B cell (primary cell): Measurements from ENCODE around the gene NEU2. TPM values are rescaled to one million over a fixed set of nuclear protein-coding genes. Genes with fewer than 3 reads are reported as not detected.

Source experiments
- ATAC-seq: fragments of 200-7000 bp; cut with Tn5 transposase; one replicate; pipeline ENCODE4 v1.10.0; 2021; ENCODE audit warnings: low read depth, mild to moderate bottlenecking, moderate number of reproducible peaks, moderate library complexity
- CTCF ChIA-PET: fragments of 350-600 bp; sonication (Branson Sonifier 250); formaldehyde crosslinking; loops from one replicate; lab custom pipeline; 2021; ENCODE audit warnings: antibody characterized with exemption, inconsistent platforms; lab: Charles Lee
- POLR2A ChIA-PET: fragments of 350-600 bp; sonication (Branson Sonifier 250); formaldehyde crosslinking; loops from one replicate; lab custom pipeline; 2021; ENCODE audit warnings: antibody characterized with exemption; lab: Charles Lee
- DNase-seq: peaks from one replicate; pipeline ENCODE4 v3.0.0; 2013
- H2AFZ ChIP-seq: 2 replicates; pipeline ENCODE4 v1.6.1; 2012; ENCODE audit warnings: mild to moderate bottlenecking, low read depth, low read length; ENCODE audit not compliant: insufficient read depth, poor library complexity, severe bottlenecking
- H3K27ac ChIP-seq, 2 donors: 1 replicate in 1 of 2; 2 replicates in 1 of 2; pipeline ENCODE4 v1.5.1; 2012 to 2013; ENCODE audit warnings: low read length in 2 of 2, mild to moderate bottlenecking in 2 of 2, moderate library complexity in 1 of 2
- H3K27me3 ChIP-seq, 4 experiments: fragments of 200-600 bp in 1 of 4; sonication (generic) in 1 of 4; replicated peaks in 1 of 4; 1 replicate in 2 of 4; 2 replicates in 2 of 4; pipeline versions ENCODE4 v1.6.1 to v1.7.0; 2013 to 2016; ENCODE audit warnings: low read length in 3 of 4, mild to moderate bottlenecking in 2 of 4, mixed read lengths in 1 of 4, moderate library complexity in 1 of 4; ENCODE audit not compliant: insufficient read depth in 4 of 4, control insufficient read depth in 3 of 4; ENCODE audit errors: control extremely low read depth in 1 of 4
- H3K36me3 ChIP-seq, 2 experiments: replicated peaks in 1 of 2; 1 replicate in 1 of 2; 2 replicates in 1 of 2; pipeline versions ENCODE4 v1.6.1 to v1.7.1; 2013; ENCODE audit warnings: low read length in 1 of 2; ENCODE audit not compliant: insufficient read depth in 2 of 2, control insufficient read depth in 1 of 2; ENCODE audit errors: control extremely low read depth in 1 of 2, extremely low read depth in 1 of 2
- H3K4me1 ChIP-seq, 2 donors: fragments of 200-600 bp in 1 of 2; sonication (generic) in 1 of 2; 1 replicate in 1 of 2; 2 replicates in 1 of 2; pipeline versions ENCODE4 v1.5.1 to v1.6.1; 2013 to 2017; ENCODE audit warnings: low read length in 2 of 2; ENCODE audit not compliant: control insufficient read depth in 2 of 2, insufficient read depth in 2 of 2
- H3K4me2 ChIP-seq: replicated peaks from 2 replicates; pipeline ENCODE3; 2012; ENCODE audit warnings: mild to moderate bottlenecking, low read depth, low read length; ENCODE audit not compliant: poor library complexity, severe bottlenecking
- H3K4me3 ChIP-seq, 5 experiments: fragments of 200-600 bp in 1 of 5; sonication (generic) in 1 of 5; 1 replicate in 3 of 5; 2 replicates in 2 of 5; pipeline versions ENCODE4 v1.5.1 to v1.7.0; 2011 to 2016; ENCODE audit warnings: low read length in 4 of 5, mild to moderate bottlenecking in 4 of 5, low read depth in 2 of 5, control low read depth in 1 of 5, moderate library complexity in 1 of 5; ENCODE audit not compliant: insufficient read depth in 1 of 5; ENCODE audit errors: control extremely low read depth in 1 of 5, extremely low read depth in 1 of 5
- H3K79me2 ChIP-seq: fragments of 200-600 bp; sonication (generic); one replicate; pipeline ENCODE4 v1.6.0; 2016; ENCODE audit warnings: low read length; ENCODE audit not compliant: control insufficient read depth, insufficient read depth
- H3K9ac ChIP-seq: fragments of 200-600 bp; sonication (generic); 2 replicates; pipeline ENCODE4 v1.6.1; 2017; ENCODE audit warnings: mild to moderate bottlenecking, low read length, moderate library complexity
- H3K9me3 ChIP-seq, 3 donors: one replicate each; pipeline versions ENCODE4 v1.6.1 to v1.7.1; 2013; ENCODE audit warnings: low read length in 2 of 3; ENCODE audit not compliant: control insufficient read depth in 2 of 3, insufficient read depth in 1 of 3; ENCODE audit errors: control extremely low read depth in 1 of 3
- H4K20me1 ChIP-seq: 2 replicates; pipeline ENCODE4 v1.6.0; 2012; ENCODE audit warnings: mild to moderate bottlenecking, low read length; ENCODE audit not compliant: insufficient read depth, control insufficient read depth, poor library complexity, severe bottlenecking
- H3K27ac Mint-ChIP-seq: one replicate; pipeline ENCODE4 v1.8.0; 2021; ENCODE audit warnings: mixed read lengths
- H3K27me3 Mint-ChIP-seq: one replicate; pipeline ENCODE4 v1.8.0; 2021; ENCODE audit warnings: mixed read lengths
- H3K4me1 Mint-ChIP-seq: one replicate; pipeline ENCODE4 v1.8.0; 2021; ENCODE audit warnings: mixed read lengths
- H3K4me3 Mint-ChIP-seq: one replicate; pipeline ENCODE4 v1.8.0; 2021; ENCODE audit warnings: mixed read lengths
- H3K9me3 Mint-ChIP-seq: one replicate; pipeline ENCODE4 v1.8.0; 2022; ENCODE audit warnings: mixed read lengths; ENCODE audit not compliant: insufficient read depth
- EZH2 ChIP-seq: IDR thresholded peaks from 2 replicates; pipeline ENCODE4 v1.6.1; 2012; ENCODE audit warnings: borderline replicate concordance, low read depth, mild to moderate bottlenecking, moderate library complexity, low read length; ENCODE audit not compliant: insufficient read depth, poor library complexity, severe bottlenecking
- WGBS: methylation state at CpG from one replicate; pipeline ENCODE4 v1.1.5; 2013; ENCODE audit warnings: missing lambda C conversion rate; ENCODE audit not compliant: insufficient coverage; 5-methylcytosine and 5-hydroxymethylcytosine counted together
- intact Hi-C: fragments of 100-400 bp; cut with micrococcal nuclease; formaldehyde crosslinking; loops from one replicate; pipeline ENCODE4 v1.10.0; 2022
- polyA minus RNA-seq: library from RNA; depleted of rRNA, polyadenylated mRNA; stranded (reverse); fragments of >200 nt; gene quantifications from 2 replicates; pipeline ENCODE4 v1.2.3, GENCODE V29; 2012
- polyA plus RNA-seq: library from polyadenylated mRNA; depleted of rRNA; stranded (reverse); fragments of >200 nt; gene quantifications from 2 replicates; pipeline ENCODE4 v1.2.3, GENCODE V29; 2012
- total RNA-seq, 2 donors: library from RNA; stranded (reverse); fragments of 120-200 nt in 1 of 2; gene quantifications; 1 replicate in 1 of 2; 2 replicates in 1 of 2; pipeline versions ENCODE4 v1.2.3 to v1.2.4, GENCODE V29; 2013 to 2022
- TF ChIP-seq, protein P1 (sequence below): fragments of 200-600 bp; IDR thresholded peaks from one replicate; pipeline ENCODE4 v1.8.0; 2022; ENCODE audit warnings: antibody characterized with exemption, mild to moderate bottlenecking

The NEU2 gene
- total RNA-seq (not detected in 2 replicates), polyA plus RNA-seq (not detected in 2 replicates), polyA minus RNA-seq (not detected in 2 replicates)
- total RNA-seq (2013) = not detected

DNA sequence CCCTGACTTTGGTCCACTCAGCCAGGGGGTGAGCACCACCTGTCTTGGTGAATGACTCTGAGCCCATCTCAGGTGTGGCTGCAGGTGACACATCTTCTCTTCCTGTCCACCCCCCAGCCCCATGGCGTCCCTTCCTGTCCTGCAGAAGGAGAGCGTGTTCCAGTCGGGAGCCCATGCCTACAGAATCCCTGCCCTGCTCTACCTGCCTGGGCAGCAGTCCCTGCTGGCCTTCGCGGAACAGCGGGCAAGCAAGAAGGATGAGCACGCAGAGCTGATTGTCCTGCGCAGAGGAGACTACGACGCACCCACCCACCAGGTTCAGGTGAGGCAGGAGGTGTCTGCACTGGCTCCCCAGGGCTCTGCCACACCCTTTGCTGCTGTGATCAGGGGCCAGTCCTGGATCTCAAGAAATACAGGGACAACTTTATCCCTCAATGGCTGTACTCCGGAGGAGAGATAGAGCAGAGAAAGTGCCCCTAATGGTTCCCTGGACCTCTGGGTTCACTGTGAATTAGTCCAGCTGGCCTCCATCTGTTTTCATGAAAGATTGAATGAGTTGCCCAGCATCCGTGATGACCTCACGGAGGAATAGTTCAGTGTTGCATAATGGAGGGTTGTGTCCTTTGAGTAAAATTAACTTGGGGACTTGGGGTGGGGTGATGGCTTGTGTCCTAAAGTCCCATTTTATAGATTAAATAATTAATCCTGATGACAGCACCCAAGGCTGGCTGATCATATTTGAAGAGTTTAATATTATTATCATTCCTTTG lies at the start of gene NEU2:
Gene NEU2, plus strand, starts transcription at position 122 of the 770 bp plus-strand sequence. Its CDS starts 0 bp downstream, at position 122.
- Histone ChIP-seq H4K20me1 (no peaks in the 10 kb centered on the region), H3K4me2 (no peak within 1 kb of the TSS), H3K4me1 (no peaks in the 10 kb centered on the region), H2AFZ (no peak within 1 kb of the TSS), H3K9ac (no peak within 1 kb of the TSS), H3K9me3 (no peaks in the 10 kb centered on the region), H3K27ac (no peak within 1 kb of the TSS), H3K4me3 (no peak within 1 kb of the TSS), H3K36me3 (no peaks in the 10 kb centered on the region), H3K79me2 (no peaks in the 10 kb centered on the region), H3K27me3 (no peaks in the 10 kb centered on the region)
- Mint-ChIP-seq H3K27ac (no peak within 1 kb of the TSS), H3K4me3 (no peak within 1 kb of the TSS), H3K4me1 (no peaks in the 10 kb centered on the region), H3K9me3 (no peaks in the 10 kb centered on the region), H3K27me3 (no peaks in the 10 kb centered on the region)
- TF ChIP-seq EZH2 = no peak
- TF ChIP-seq, protein P1, sequence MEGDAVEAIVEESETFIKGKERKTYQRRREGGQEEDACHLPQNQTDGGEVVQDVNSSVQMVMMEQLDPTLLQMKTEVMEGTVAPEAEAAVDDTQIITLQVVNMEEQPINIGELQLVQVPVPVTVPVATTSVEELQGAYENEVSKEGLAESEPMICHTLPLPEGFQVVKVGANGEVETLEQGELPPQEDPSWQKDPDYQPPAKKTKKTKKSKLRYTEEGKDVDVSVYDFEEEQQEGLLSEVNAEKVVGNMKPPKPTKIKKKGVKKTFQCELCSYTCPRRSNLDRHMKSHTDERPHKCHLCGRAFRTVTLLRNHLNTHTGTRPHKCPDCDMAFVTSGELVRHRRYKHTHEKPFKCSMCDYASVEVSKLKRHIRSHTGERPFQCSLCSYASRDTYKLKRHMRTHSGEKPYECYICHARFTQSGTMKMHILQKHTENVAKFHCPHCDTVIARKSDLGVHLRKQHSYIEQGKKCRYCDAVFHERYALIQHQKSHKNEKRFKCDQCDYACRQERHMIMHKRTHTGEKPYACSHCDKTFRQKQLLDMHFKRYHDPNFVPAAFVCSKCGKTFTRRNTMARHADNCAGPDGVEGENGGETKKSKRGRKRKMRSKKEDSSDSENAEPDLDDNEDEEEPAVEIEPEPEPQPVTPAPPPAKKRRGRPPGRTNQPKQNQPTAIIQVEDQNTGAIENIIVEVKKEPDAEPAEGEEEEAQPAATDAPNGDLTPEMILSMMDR = no peak
- ATAC-seq (no peak), DNase-seq (no peak)
- CTCF ChIA-PET = interaction anchor here (1.6 to 6.1 kb wide), 2 partner anchors 21 to 179 kb away, joined by 7 to 39 read pairs; no protein-coding TSS in a partner anchor
- WGBS = 95% methylated on average over 11 of the region's 13 CpGs
- intact Hi-C loops = no loop called here
- POLR2A ChIA-PET = no interaction called here
